ENCODE measurements around the gene OXSR1. TPM values are rescaled to one million over a fixed set of nuclear protein-coding genes. Genes with fewer than 3 reads are reported as not detected.
"Not testable (repeated sequence)": the region's sequence is repeated elsewhere in the genome, so short reads cannot be mapped to it uniquely, and the experiment has no call there.

Gene OXSR1
- polyA plus RNA-seq, 2 of the 4 experiments (the other 2 are of a cell fraction), result 30.2 to 44.0 TPM

DNA sequence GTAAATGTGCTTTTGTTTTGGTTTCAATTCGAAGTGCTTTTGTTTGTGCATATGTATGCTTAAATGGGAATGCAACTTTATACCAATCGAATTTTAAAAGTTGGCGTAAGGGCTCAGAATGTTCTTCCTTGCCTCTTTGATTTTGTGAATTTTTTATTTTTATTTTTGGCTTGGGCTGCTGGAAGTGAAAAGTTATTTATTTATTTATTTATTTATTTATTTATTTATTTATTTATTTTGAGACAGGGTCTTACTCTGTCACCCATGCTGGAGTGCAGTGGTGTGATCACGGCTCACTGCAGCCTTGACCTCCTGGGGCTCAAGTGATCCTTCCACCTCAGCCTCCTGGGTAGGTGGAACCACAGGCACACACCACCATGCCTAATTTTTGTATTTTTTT lies 77.5 kb downstream of the OXSR1 start:
- peaks cover 16% of the 10 kb centered on the region for H3K4me1 ChIP-seq
- H3K4me2 ChIP-seq; FAIRE-seq; ATAC-seq; H3K9me3 ChIP-seq; POLR2A ChIA-PET; DNase-seq (ENCODE audit: low read depth in 1 of 2, low spot score in 1 of 2); H3K4me3 ChIP-seq; H3K27ac ChIP-seq: not testable (repeated sequence)
- CTCF ChIA-PET, result interaction anchor here (1.2 kb wide), 1 partner anchor 10 kb away, joined by 3 read pairs; no protein-coding TSS in a partner anchor
- WGBS (ENCODE audit: missing lambda C conversion rate), result 94% methylated on average over 4 of the region's 4 CpGs
- peak; percentile 94 for TF ChIP-seq ZC3H11A (IDR thresholded peaks at IDR 0.05)

GRCh38 chr3:38245930-38246329 lies 80.6 kb downstream of the OXSR1 start:
- DNase-seq (ENCODE audit: low read depth in 1 of 2, low spot score in 1 of 2) (no peak), ATAC-seq (no peak), FAIRE-seq (no peak)
- CTCF ChIA-PET, result interaction anchor here (1.1 kb wide), 1 partner anchor 69 kb away, joined by 3 read pairs; no protein-coding TSS in a partner anchor
- Histone ChIP-seq H3K4me2 (no peak overlapping the region), H3K4me3 (no peak overlapping the region), H3K9me3 (no peaks in the 10 kb centered on the region), H3K4me1 (peaks cover 19% of the 10 kb centered on the region), H3K27ac (no peak overlapping the region)
- POLR2A ChIA-PET, result no interaction called here
- WGBS (ENCODE audit: missing lambda C conversion rate), result 93% methylated on average over 4 of the region's 4 CpGs
- TF ChIP-seq, protein P1, sequence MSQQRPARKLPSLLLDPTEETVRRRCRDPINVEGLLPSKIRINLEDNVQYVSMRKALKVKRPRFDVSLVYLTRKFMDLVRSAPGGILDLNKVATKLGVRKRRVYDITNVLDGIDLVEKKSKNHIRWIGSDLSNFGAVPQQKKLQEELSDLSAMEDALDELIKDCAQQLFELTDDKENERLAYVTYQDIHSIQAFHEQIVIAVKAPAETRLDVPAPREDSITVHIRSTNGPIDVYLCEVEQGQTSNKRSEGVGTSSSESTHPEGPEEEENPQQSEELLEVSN (IDR thresholded peaks at IDR 0.05; ENCODE audit: borderline replicate concordance, low read depth), result no peak
- no peak for TF ChIP-seq EHMT2 (IDR thresholded peaks at IDR 0.05; ENCODE audit: low read depth)
- no peak for TF ChIP-seq USF2 (IDR thresholded peaks at IDR 0.05)
- no peak for TF ChIP-seq SREBF2 (IDR thresholded peaks at IDR 0.05)
- TF ChIP-seq BCL3 (IDR thresholded peaks at IDR 0.05), result no peak
- no peak for TF ChIP-seq FOXS1 (CRISPR knock-in tag; IDR thresholded peaks at IDR 0.05)
- no peak for TF ChIP-seq HOXB13 (CRISPR knock-in tag; IDR thresholded peaks at IDR 0.05; ENCODE audit: low read depth)
- no peak for TF ChIP-seq MAFK (IDR thresholded peaks at IDR 0.05; ENCODE audit: partially characterized antibody)
- no peak for TF ChIP-seq MYC (IDR thresholded peaks at IDR 0.05; ENCODE audit: borderline replicate concordance, low read length)
- no peak for TF ChIP-seq HMGXB4 (CRISPR knock-in tag; IDR thresholded peaks at IDR 0.05; ENCODE audit: borderline replicate concordance)
- TF ChIP-seq KDM5A (IDR thresholded peaks at IDR 0.05), result no peak
- TF ChIP-seq, protein P2, sequence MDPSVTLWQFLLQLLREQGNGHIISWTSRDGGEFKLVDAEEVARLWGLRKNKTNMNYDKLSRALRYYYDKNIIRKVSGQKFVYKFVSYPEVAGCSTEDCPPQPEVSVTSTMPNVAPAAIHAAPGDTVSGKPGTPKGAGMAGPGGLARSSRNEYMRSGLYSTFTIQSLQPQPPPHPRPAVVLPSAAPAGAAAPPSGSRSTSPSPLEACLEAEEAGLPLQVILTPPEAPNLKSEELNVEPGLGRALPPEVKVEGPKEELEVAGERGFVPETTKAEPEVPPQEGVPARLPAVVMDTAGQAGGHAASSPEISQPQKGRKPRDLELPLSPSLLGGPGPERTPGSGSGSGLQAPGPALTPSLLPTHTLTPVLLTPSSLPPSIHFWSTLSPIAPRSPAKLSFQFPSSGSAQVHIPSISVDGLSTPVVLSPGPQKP (IDR thresholded peaks at IDR 0.05; ENCODE audit: low read depth, low read length), result no peak
- TF ChIP-seq, protein P3, sequence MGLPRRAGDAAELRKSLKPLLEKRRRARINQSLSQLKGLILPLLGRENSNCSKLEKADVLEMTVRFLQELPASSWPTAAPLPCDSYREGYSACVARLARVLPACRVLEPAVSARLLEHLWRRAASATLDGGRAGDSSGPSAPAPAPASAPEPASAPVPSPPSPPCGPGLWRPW (IDR thresholded peaks at IDR 0.05), result no peak

DNA sequence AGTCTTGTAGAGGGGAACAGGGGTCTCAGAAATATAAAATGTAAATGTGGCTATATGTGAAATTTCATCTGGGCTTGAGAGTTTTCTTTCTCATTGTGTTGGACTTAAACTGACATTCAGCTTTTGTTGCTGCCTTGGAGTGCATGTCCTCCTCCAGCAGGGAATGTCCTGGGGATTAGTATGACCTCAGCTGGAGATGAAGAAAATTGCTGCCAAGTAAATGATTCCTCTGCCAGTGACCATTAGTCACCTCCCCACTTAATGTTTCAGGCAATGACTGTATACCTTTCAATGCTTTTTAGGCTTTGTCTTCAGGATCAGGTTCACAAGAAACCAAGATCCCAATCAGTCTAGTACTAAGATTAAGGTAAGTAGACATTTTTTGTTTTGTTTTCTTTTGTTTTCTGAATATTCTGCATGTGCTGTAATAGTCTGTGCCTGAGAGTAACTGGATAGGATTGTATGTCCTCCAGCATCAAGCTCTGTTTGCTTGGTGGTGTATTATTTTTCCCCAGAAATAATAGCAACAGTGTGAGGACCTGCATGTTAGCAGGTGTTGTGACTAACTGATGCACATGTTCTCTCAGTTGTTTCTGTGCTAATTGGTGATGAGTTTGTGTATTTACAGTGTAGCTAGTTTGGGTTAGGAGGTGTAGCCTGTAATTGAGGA lies 82.2 kb downstream of the OXSR1 start:
- ChIA-PET CTCF (interaction anchor here (0.6 to 2.5 kb wide), 18 partner anchors 10 to 392 kb away, joined by 3 to 12 read pairs (median 3); partner anchors contain the start of genes OXSR1 and XYLB), POLR2A (interaction anchor here (0.6 to 1.5 kb wide), 3 partner anchors 82 to 110 kb away, joined by 3 to 8 read pairs (median 6); partner anchors contain the start of genes ACAA1 and OXSR1)
- H3K4me3 ChIP-seq, result no peak overlapping the region
- peak; percentile 72 for FAIRE-seq
- no peak overlapping the region for H3K27ac ChIP-seq
- peak; percentile 46 to 50 for DNase-seq (ENCODE audit: low read depth in 1 of 2, low spot score in 1 of 2)
- H3K9me3 ChIP-seq, result no peaks in the 10 kb centered on the region
- H3K4me1 ChIP-seq, result peaks cover 19% of the 10 kb centered on the region
- H3K4me2 ChIP-seq, result 0 out of 3 replicates have a peak overlapping the region, but pooled peaks have one; percentile 17
- ATAC-seq, result peak; percentile 97 to 98
- no peak for TF ChIP-seq HMGXB4 (CRISPR knock-in tag; IDR thresholded peaks at IDR 0.05; ENCODE audit: borderline replicate concordance)
- TF ChIP-seq RAD21 (conservative IDR thresholded peaks at IDR 0.05 in 1 of 2, IDR thresholded peaks at IDR 0.05 in 1 of 2), result peak; percentile 37 to 48; a peak in 4 of 5 replicates
- peak; percentile 38; the same call in 2 of the 3 replicates for TF ChIP-seq CTCF (IDR thresholded peaks at IDR 0.05)
- no peak for TF ChIP-seq CHD4 (IDR thresholded peaks at IDR 0.05; ENCODE audit: borderline replicate concordance)
- TF ChIP-seq MAFK (IDR thresholded peaks at IDR 0.05; ENCODE audit: partially characterized antibody), result no peak
- no peak for TF ChIP-seq BHLHE40 (IDR thresholded peaks at IDR 0.05; ENCODE audit: low read depth, low read length)
- no peak for TF ChIP-seq MYC (IDR thresholded peaks at IDR 0.05; ENCODE audit: borderline replicate concordance, low read length)
- peak; percentile 41; the same call in 2 of the 3 replicates for TF ChIP-seq SMC3 (IDR thresholded peaks at IDR 0.05)
- TF ChIP-seq FOSL2 (IDR thresholded peaks at IDR 0.05), result no peak
- TF ChIP-seq FOSL2 (CRISPR knock-in tag; IDR thresholded peaks at IDR 0.05), result peak; percentile 47; the same call in 1 of the 2 replicates
